Forelimb muscle (tissue), 1 donor: ENCODE data around the gene FOXF1. TPM values are rescaled to one million over a fixed set of nuclear protein-coding genes. Genes with fewer than 3 reads are reported as not detected.

Experiments used
- DNase-seq: peaks from one replicate; pipeline ENCODE4 v3.0.0-alpha.2; 2013; ENCODE audit warnings: low read depth
- polyA plus RNA-seq: library from polyadenylated mRNA; unstranded; fragments of 120-200 nt; gene quantifications from one replicate; pipeline ENCODE4 v1.2.1, GENCODE V29; 2013; ENCODE audit not compliant: insufficient read length

Gene FOXF1
- polyA plus RNA-seq, 1 donor, result not detected

- no peak for DNase-seq
Measured at GRCh38 chr16:86492961-86493629, 17.2 kb upstream of the FOXF1 start.

DNA sequence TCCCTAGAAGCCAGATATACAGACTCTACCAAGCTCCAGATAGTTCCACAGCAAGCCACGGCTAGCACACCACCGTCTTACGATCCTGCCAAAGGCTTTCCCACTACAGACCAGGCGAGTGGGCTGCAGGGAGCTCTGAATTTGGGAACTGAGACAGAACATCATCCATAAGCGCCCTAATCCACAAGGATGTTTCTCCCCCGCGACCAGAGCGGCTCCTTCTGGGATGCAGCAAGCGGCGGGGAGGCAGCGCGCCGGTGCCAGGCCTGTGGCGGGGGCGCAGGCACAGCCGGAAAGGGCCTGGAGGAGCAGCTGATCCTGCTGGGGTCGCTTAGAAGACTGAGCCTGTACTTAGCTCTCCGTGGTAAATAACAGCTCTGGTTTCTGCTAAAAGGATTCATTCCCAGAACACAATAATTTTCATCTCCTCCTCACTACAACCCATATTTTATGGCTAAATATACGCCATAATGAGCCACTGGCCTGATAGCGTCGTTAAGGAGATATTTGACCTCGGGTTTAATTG is 16.2 kb upstream of the FOXF1 start:
- no peak for DNase-seq

DNA sequence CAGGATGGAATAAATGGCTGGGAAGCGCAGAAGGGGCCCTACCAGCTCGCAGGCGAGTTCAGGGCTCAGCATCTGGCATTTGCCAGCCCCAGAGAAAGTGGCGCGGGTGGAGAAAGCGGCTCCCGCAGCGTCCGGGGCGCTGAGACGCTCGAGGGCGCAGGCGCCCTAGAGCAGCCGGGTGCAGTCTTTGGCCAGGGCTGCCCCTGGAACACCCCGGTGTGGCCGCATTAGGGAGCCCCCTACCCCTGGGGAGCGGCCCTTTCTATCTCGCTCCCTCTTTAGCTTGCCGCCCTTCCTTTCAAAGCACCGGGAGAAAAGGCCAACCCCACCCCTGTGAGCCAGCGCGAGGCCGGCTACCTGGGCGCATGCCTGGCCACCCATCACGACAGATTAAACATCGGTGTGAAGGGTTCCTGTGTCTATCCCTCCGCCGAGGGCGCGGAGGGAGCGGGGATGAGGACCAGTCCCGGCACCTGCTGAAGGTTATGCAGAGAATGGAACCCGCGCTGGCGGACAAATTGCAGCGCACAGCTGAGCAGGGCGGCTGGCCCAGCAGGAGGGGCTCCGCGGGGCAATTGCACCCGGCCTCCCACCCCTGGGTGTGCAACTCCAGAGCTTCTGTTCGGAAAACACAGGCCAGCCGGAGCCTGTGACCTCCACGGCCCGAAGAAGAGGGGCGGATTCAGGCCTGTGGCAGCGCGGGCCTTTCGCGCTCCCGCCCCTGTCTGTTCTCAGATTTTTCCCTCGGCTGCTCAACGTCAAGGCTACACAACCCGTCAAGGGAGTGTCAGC is 15.6 kb upstream of the FOXF1 start:
- no peak for DNase-seq

DNA sequence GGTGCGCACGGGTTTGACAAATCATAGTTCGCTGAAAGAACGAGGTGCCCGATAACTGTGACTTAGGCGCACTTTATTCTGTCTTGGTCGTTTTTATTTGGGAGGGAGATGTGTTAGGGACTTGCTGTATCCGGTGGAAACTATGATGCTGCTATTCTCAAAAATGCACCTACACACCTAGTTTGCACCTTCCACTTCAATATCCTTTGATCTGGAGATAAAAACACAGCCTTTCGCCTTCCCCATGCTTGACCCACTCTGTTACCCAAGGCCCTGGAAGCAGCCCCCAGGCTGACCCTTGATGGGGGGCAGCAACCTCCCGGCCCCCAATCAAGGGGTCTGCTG is 15.0 kb upstream of the FOXF1 start:
- DNase-seq, result no peak

DNA sequence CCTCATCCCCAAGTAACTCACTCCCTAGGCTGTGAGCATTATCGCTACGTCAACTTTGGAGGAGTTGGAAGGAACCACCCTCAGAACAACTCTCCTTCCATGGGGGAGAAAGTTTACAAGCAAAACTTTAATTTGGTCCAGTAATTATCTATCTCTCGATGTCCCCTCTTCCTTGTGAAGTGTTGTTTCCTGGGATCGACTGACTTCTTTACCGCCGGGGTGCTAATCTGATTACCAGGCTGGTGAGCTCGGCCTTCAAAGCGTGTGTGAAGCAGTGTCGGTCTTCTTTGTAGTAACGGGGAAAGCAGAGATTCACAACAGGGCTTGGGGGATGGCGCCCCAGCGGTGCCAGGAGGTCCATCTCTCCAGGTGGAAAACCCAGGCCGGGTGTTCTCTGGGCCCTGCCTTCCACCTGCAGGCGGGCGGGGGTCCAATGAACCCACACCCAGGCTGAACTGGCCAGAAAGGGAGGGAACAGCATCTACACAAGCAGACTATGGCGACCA is 14.5 kb upstream of the FOXF1 start:
- DNase-seq, result no peak

- no peak for DNase-seq
Measured at GRCh38 chr16:86496262-86496928, 13.9 kb upstream of the FOXF1 start.

DNA sequence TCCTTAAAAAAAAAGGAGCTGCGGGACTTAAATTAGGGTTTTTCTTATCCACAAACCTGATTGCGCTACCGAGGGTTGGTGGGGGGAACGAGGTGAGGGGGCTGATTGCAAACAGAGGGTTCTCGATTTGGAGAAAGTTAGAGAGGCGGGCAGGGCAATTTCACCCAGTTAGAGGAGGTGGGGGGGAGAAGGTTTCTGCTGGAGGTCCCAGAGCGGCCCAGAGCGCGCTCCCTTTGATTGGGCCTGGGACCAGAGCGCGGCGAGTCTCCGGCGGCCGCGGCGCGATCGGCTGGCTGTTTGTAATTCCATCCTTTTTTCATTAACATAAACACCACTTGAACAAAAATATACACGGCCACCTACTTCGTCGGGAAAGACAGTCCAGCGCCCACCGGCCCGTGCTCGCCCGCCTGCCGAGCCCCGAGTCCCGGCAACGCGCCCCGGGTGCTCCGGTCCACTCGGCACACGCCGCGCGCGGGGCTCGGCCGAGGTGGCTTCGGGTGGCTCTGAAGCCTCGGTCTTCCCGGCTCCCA is 13.3 kb upstream of the FOXF1 start:
- no peak for DNase-seq

DNA sequence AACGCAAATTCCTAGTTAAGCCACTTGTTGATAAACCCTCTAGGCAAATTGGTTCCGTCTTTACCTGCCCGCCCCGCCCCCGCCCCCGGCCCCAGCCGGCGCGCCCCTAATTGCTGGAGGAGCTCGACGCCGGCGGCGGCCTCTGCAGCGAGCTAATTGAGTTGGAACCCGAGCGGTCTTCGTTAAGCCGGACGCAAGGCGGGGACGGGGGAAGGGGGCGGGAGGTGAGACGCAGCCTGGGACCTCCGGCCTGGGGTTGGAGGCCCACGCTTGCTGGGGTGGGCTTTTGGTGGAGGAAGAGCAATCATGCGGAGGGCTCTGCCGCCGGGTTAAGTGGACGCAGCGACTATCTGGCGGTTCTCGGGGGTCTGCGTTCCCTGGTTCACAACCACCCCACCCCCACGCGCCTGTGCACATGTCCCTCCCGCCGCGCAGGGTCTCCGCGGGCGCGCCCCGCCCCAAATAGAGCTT is 12.7 kb upstream of the FOXF1 start:
- no peak for DNase-seq

- DNase-seq, result no peak
Measured at GRCh38 chr16:86498155-86498670, 12.1 kb upstream of the FOXF1 start.

DNA sequence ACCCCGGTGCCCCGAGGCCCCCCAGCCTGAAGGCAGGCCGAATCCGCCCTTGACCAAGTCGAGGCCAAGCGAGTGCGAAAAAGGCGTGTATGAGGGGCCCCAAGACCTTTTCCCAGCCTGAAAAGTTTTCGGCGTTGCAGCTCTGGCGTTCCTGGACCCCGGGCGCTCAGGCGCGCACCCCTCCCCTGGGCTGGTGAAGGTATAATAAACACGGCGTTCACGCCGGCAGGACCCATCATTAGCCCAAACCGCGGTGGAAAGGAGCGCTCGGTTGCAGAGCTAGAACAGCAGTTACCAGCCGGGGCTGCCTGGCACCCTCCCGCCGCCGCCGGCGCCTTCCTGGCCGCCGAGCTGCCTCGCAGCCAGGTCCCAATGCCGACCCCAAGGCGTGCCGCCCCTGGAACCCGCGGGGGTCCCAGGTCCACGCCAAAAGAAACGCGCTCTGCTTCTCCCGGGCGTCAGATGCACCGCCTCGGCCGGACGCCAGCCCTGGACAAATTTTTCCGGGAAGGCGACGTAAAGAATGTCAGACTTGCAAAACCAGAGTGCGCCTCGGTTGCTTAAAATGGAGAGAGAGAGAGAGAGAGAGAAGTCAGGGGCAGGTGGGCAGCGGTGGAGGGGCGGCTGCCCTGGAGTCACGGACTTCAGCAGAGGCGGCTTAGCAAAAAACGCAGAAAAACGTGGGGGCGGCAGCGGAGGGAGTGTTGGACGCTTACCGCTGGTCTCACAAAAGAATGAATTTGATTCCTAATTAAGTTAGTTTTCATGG is 11.5 kb upstream of the FOXF1 start:
- DNase-seq, result no peak

DNA sequence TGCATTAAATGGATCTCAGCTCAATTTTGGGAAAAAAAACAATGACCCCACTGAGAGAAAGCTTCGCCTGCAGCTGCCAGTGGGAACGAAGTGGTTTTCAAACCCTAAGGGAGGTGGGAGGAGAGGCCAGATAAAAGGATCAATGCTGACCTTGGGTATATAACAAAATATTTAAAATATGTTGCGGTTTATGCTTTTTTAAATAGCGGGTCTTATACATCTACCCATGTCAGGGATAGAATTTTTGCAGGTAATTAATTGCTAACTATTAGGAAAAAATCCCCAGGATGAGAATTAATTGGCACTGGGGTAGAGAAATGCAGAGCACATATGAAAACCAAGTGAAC is 10.9 kb upstream of the FOXF1 start:
- no peak for DNase-seq

- no peak for DNase-seq
Measured at GRCh38 chr16:86499889-86500707, 10.2 kb upstream of the FOXF1 start.

- no peak for DNase-seq
Measured at GRCh38 chr16:86500708-86501510, 9.4 kb upstream of the FOXF1 start.

DNA sequence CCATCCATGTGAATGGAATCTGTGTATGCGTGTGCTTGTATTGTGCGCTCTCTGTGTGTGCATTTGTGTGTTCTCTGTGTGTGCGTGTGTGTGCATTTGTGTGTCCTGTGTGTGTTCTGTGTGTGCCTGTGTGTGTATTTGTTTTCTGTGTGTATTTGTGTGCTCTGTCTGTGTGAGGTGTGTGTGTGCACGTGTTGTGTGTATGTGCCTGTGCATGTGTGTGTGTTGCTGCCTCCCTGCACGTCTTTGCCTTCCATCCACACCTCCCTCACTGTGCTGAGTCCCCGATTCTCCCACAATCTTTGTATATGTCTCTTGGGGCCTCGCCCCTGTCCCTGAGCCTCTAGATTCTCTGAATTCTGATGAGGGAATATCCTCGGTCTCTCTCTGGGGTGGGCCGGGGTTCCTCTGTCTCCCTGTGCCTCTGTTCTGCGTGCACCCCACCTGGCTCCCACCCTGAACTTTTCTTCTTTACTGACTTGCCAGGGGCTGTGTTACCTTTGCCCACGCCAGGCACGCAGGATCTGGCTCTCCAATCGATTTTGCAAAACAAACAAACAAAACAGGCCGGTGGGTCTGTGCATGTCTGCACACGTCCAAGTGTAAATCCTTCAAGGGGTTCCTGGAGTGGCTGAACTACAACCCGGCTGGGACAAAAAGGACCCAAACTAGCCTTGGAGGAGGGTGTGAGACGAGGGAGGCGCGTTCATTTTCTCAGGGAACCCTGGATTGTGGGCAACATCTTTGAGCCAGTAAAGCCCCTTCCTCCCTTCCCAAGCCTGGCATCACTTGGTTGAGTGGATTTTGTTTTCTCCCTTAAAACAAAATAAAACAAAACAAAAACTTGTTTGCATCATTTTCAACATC is 8.1 kb upstream of the FOXF1 start:
- no peak for DNase-seq

- DNase-seq, result no peak
Measured at GRCh38 chr16:86502856-86503748, 7.2 kb upstream of the FOXF1 start.

DNA sequence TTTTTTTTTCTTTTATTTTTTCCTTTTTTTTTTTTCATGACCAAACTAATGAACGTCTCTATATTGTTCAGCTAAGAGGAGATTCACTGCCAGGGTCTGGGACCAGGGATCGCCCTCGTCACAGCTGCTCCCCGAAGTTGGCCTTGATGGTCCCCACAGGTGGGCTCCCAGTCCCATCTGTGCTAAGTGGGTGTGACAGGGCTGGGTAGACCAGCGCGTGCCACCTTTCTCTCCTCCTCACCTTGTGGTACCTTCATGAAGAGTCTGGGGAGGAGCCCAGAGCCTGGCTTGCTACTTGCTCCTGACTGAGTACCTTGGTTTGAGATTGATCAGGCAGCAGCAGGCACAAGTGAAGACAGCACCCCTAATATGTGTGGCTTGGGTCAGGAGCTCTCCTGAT is 6.5 kb upstream of the FOXF1 start:
- DNase-seq, result no peak
